Activated CD4-positive, alpha-beta T cell treated with anti-CD3 and anti-CD28 coated beads, Interleukin-2, amount 50 U/mL, for 1 hour (primary cell): ENCODE data around the gene LYPLAL1.
"Not testable (repeated sequence)": the region's sequence is repeated elsewhere in the genome, so short reads cannot be mapped to it uniquely, and the experiment has no call there.

Experiments used
- DNase-seq: peaks from one replicate; pipeline ENCODE4 v3.0.0-alpha.2; 2020

LYPLAL1 gene

DNA sequence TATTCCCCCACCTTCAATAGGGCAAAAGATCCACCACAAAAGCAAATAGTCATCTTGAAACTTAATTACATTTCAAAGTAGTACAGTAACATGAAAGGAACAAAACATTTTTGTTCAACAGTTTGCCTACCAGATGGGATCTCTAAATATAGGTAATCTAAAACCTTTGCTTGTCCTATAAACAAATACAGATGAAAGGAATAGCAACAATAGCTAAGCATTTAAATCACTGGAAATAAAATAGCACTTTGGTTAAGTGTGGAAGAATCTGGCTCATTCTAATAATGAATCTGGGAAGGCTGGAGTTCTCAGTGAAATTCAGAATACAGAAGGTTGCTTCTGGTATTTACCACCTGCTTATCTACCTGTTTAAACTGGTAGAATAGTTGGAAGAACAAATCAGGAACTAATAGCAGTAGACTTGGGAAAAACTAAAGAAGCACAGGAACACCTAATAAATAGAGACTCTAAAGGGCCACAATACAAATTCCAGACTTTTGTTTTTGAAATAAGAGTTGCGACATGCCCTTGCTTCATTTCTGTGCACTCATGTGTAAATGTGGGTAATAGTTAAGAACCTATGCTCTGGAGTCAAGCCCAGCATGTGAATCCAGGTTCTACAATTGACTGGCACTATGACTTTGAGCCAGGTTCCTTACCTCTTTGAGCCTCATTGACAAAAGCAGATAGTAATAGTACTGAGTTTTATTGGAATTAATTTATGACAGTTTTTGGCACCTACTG lies 2.3 kb upstream of the LYPLAL1 start:
- no peak for DNase-seq

DNA sequence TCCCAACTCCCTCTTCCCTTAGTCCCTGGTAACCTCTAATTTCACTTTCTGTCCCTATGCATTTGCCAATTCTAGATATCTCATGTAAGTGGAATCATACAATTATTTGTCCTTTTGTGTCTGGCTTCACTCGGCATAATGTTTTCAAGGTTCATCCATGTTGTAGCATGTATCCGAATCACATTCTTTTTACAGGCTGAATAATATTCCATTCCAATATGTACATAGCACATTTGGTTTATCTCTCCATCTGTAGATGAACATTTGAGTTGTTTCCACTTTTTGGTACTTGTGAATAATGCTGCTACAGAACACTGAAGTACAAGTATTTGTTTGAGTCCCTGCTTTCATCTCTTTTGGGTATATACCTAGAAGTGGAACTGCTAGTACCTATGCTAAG lies 857 bp upstream of the LYPLAL1 start:
- no peak for DNase-seq

DNA sequence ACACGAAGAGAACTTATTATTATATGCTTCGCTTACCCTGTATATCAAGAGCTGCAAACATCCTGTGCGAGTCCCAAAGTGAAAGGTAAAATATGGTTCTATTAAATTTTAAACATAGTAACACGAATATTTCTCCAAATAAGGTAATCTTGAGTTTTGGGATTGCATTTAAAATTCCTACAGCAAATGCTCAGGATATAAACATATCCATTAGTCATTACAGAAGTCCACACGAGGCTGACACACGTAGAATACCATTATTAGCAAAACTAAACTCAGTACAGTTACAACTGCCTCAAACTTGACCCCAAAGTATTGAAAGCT lies 282 bp upstream of the LYPLAL1 start:
- DNase-seq = no peak

DNA sequence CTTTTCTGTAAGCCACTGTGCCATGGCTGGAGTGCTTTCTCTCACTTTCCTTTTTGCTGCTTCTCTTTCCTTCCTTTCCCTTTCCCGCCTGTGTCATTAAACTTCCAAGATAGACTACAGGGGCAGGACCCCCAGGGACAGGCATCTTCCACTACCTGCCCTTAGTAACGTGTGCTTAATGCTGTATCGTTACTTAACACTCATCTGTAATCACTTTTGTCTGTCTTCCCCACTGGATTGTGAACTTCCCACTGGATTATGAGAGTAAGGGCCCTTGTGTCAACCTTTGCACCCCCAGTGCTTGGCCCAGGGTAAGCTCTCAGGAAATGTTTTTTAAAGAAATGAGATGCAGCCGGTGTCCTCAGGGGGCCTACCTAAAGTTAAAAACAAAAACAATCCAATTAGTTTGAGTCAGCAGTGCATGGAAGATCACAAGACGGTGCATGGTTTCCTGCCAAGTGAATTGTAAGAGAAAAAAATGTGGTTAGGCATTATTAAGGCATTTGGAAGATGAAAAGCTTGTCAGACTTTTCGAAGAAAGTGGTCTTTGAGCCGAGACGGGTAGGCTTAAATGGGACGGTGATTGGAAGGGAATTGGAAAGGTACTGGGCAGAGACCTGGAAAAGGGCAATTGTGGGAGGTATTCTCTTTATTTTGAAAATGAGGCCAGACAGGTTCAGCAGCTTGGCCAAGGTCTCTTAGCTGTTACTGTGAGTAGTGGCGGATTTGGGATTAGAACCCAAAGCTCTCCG lies 958 bp downstream of the LYPLAL1 start:
- DNase-seq = peak; percentile 5

DNA sequence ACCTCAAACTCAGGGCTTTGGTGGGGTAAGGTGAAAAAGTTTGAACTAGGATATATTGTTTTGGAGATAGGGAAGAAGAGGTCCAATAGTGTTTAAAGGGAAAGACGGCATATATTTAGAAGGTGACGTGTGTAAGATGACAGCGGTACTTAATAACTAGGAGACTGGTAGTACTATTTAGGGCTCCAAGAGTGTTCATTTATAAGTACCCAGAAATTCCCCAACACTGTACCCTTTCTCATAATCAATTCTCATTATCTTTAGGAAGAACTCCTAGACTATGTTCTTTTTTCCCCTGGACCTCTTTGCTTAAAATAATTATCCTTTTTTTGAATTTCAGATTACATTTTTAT lies 1.5 kb downstream of the LYPLAL1 start:
- no peak for DNase-seq

DNA sequence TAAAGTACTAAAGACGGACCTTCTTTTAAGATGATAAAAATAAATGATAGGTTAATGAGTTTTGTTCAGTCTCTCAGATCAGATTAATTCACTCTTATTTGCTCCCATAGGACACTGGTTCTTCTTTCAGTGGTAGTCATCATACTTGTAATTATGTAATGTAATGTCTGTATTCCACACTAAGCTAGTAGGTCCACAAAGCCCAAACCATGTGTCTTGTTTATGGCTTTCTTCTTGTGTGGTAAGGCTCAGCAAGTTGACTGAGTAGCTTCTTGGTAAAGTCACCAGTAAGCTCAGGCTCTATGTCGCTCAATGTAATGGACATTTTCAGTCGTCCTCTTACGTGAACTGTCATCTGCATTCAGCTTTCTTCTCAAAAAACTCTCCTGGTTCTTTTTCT lies 2.5 kb downstream of the LYPLAL1 start:
- DNase-seq = no peak

DNA sequence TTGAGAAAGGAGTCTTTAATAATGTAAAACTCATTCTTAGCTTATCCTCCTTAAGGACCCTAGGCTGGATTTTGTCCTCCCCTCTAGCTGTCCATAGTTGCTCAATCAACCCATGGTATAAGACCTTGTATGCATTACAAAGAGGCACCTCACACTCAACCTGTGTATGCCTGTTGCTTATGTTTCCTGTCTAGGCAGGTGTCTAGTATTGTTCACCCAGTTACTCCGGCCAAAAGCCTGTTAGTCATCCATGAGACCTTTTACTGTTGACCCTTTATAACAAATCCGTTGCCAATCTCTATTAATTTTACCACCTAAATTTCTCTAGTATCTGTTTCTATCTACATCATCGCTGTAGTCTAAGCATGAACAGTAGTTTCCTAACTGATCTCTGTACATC lies 3.7 kb downstream of the LYPLAL1 start:
- no peak for DNase-seq

DNA sequence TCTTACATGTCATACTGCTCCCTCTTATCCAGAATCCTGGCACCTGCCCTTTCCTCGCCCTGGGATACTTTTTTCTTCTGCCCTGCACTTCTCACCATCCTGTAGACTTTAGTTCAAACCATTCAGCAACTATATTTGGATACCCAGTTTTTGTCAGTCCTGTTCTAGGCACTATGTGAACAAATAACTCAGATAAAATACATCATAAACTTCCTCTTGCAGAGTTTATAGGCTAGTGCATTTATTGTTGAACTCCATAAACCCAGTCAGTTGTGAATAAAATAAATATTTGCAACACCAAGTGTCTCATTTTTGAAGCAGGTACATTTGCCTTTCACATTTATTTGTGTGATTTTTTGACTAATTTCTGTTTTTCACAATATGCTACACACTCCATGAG lies 4.3 kb downstream of the LYPLAL1 start:
- DNase-seq = no peak

DNA sequence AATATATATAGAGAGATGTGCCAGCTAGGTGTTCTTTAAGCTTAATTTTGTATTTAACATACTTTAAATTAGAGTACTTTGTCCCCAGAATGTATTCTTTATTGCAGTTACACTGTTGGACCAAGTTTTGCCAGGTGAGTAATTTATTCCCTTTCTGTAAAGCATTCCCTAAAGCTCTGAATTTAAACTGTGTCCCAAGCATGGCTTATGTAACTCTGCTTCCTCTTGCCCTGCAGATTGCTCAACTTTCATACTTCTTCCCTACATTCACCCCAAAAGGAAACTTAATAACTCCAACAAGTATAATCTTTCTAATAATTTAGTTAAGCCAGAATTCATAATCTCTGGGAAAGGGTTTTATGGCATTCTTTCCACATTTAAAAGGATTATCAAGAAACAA lies 5.6 kb downstream of the LYPLAL1 start:
- DNase-seq = no peak

DNA sequence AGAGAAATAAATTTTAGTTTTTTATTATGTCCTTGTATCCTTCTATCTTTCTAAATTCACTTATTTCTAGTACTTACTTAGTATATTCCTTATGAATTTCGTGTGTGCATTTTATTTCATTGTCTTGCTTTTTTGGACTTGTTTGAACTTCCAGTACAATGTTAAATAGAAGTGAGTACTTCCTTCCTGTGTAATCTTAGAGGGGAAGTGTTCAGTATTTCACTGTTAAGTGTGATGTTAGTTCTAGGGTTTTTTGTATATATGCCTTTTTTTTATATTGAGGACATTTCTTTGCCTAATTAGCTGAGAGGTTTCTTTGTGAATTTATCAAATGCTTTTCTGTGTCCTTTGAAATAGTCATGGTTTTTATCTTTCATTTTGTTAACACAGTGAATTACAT lies 10.7 kb downstream of the LYPLAL1 start:
- DNase-seq = no peak

DNA sequence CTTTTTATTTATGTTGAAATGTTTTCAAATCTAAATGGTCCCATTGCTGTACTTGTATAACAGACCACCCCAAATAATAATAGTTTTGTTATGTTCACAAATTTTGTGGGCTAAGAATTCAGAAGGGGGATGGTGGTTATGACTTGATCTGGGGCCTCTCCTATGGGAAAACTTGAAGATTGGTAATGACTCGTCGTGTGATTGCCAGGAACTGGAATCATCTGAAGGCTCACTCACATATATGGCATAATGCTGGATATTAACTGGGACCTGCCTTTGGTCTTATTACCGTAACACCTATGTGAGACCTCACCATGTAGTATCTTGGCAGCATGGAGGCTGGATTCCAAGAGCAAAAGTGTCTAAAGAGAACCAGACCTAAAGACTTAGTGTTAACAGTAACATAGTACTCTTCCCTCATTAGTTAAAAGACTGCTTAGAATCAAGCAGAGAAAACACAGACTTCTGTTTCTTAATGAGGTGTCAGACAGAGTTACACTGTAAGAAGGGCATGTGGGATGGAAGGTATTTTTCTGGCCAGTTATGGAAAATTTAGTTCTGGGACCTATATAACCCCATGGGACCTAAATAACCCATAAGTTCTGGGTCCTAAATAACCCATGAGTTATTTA lies 11.9 kb downstream of the LYPLAL1 start:
- no peak for DNase-seq

DNA sequence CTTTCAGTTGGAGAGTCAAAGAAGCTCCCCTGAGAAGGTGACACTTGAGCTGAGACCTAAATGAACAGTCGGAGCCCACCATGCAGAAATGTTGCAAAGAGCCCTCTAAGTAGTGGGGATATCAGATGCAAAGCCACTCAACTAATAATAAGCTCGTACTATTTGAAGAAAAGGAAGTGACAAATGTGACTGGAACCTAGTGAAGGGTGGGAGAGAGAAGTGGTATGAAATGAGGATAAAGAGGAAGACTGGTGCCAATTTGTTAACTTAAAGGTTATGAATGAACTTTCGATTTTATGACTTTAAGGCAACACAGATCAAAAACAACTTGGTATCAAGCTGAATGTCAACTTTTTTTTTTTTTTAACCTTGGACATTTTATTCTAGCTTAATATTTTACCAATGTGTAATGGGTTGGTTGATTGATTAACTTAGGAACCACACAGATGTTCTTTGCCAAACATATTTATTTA lies 14.7 kb downstream of the LYPLAL1 start:
- no peak for DNase-seq

DNA sequence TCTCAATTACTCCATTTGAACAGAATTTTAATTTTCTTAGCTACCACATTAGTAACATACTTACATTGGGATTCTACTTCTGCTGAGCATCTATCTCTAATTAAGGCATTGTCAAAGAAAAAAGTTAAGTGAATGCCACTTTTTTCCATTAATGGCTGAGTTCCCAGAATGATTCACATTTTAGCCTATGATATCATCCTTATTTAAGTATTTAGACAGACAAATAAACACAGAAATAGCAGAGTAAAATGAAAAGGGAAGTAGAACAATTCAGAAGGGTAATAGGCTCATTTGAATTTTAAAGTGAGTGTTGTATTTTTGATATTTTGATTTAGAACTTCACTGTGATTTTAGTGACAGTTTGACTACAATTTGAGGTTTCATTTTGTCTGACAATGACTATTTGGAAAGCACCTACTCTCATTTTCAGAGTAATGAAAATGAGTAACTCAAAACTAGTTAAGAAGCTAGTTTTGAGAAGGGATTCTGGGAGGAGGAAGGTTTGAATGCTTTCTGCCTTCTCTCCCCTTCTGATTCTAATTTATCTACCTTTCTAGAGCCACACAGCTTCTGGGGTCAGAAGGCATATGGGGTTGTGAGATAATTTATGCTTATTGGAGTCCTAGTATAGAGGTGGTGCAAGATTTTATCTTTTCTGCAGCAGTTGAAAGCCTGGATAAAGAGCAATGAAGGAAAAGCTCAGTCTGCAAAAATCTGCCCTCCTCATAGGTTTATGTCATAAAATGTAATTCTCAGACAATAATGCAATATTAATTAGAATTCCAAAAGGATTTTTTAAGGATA lies 15.5 kb downstream of the LYPLAL1 start:
- DNase-seq = no peak

DNA sequence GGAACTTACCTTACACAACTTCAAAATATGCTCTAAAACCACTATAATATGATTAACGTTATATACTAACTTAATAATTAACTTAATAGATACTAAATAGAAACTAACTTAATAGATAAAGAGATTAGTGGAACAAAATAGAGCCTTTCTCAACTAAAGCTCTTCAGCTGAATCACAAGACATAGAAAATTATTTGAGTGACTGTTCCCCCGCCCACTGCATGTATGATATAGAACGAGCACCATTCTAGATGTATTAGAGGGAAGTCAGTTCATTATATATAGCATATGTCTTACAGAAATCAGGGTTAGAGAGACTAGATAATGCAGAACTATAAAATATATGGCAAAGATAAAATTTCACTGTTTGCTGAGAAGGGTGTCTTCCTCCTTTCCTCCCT lies 16.3 kb downstream of the LYPLAL1 start:
- DNase-seq = no peak

DNA sequence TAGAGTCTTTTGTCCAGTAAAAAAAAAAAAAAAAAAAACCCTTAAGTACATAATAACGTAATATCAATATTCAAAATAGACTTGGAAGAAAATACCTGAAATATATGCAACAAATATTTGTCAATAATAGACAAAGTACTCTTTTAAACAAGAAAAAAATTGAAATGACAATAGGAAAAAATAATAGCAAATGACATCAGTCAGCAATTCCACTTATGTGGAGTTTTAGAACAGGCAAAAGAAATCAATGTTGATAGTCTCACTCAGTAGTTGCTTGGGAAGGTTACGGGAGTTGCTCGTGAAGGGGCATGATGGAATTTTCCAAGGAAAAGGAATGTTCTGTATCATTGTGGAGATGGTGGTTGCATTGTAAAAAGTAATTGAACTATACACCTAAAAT lies 16.9 kb downstream of the LYPLAL1 start:
- DNase-seq = no peak

DNA sequence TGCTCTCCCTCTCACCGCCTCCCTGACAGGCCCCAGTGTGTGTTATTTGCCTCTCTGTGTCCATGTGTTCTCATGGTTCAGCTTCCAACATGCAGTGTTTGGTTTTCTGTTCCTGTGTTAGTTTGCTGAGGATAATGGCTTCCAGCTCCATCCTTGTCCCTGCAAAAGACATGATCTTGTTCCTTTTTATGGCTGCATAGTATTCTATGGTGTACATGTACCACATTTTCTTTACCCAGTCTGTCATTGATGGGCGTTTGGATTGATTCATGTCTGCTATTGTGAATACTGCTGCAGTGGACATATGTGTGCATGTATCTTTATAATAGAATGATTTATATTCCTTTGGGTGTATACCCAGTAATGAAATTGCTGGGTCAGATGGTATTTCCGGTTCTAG lies 22.2 kb downstream of the LYPLAL1 start:
- DNase-seq = not testable (repeated sequence)

DNA sequence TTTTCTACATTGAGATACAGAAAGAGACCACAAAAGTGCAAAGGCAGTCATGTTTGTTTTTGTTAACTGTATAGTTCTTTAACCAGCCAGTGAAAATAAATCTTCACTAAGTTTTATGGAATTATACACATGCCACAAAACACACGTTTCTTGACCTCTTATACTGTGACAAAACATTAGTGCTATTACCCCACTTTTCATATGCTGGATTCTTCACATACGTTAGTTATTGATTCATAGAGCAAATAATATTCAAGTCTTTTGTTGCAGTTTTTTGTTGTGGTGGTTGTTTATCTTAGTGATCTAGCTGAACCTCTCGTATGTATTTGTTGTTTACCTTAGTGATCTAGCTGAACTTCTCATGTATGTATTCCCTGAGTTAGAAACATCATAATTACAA lies 28.0 kb downstream of the LYPLAL1 start:
- no peak for DNase-seq

DNA sequence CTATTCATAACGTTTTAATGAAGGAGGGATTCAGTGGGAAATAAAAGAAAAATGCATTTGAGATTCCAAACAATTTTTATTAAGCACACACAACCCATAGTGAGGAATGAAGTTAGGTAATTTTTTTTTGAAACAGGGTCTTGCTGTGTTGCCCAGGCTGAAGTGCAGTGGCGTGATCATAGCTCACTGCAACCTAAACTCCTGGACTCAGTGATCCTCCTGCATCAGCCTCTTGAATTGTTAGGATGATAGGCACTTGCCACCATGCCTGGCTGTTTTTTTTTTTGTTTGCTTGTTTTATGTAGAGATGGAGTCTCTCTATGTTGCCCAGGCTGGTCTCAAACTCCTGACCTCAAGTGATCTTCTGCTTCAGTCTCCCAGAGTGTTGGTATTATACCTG lies 28.9 kb downstream of the LYPLAL1 start:
- DNase-seq = no peak

DNA sequence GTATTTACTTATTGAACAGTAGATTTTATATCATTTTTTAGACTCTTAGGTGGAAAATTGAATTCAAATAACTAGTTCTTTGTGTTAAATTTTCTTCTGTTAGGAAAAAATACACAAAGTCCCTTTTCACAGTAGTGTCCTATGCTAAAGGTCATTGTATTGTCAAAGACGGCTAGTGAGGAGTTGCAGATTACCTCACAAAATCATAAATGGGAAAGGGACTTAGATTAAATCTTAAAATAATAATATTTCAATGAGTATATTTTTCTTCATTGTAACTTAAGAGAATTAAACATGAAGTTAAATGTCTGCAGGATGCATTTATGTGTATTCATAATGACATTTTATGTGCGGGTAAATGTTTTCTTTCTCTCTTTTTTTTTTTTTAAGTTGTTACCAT lies 32.7 kb downstream of the LYPLAL1 start:
- no peak for DNase-seq

DNA sequence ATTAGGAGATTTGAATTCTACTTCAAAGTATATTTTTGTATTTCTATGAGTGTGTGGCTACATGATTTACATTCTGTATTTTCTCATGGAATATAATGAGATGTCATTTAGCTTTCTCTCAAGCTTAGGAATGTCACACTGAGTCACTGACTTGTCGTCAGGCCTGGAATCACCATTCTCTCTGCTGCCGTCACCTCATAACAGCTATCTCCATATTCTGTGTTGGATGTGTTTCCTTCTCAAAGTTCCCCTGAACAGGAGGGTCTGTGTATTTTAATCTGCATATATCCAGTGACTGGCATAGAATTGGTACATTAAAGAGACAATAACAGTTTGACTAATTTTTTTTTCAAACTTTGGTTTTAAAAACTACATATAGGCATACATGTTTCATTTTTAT lies 35.9 kb downstream of the LYPLAL1 start:
- DNase-seq = no peak

DNA sequence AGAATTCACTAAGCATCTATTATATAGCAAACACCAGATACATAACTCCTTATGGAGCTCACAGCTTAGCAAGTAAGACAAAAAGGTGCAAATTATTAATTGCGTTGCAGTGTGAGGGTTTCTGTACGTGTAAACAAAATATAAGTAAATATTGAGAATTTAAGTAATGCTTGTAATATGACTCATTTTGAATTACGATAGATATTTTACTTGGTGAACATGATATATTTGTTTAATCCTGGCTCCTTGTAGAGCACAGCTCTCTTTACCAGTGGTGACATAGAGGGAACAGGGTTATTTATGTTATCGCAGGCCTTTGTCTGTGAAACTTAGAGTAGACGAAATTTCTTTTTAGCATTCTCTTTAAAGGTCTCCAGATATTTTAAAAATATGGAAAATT lies 36.4 kb downstream of the LYPLAL1 start:
- DNase-seq = no peak

DNA sequence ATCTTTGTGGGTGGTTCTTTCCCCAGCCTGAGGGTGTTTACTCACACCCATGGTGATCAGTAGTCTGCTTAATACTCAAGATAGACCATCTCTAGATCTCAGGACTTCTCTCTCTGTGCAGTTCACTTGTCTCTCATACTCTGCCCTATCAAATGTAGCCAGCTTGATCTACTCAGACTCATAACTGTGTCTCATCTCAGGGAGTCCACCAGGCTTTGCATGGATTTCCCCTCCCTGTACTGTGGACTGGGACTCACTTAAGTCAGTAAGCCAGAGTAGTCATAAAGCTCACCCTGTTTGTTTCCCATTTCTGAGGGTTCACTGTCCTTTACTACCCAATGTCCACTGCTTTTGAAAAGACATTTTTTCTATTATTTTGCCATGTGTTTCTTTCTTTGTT lies 41.8 kb downstream of the LYPLAL1 start:
- DNase-seq = no peak

DNA sequence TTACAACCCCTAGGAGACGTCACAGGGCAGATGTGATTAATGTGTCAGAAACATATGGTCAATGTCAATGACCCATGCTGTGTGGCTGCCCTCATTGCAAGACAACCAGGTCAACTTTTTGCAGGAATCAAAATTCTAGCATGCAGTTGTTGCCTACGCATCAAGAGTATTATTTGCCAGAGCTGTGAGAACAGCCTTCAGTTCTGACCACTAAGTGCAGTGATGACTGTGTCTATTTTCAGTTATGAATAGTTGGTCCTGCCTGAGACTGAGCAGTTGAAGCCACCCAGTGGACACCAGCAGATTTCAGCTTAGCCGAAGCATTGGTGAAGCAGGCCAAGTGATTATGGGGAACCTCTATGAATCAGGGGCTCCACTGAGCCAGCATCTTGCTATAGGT lies 47.3 kb downstream of the LYPLAL1 start:
- DNase-seq = no peak

DNA sequence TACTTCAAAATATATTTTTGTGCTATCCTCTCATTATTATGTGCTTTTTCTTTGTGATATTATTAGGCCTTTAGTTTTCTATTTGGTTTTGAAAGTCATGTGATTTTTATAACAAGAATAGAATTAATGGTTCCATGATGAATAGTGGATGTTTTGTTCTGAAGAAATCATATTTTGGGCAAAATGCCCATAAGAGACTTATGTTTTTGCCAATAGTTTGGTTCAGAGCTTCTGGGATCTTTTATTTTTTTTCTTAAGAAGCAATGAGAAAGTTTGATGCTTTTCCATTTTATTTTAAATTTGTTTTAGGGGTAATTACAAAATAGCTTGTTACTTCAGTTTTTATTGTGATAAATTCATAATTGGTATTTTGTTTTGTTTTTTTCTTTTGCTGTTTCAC lies 49.8 kb downstream of the LYPLAL1 start:
- no peak for DNase-seq
